Heart left ventricle (tissue), 13 donors: ENCODE measurements around the gene EVX1.

Experiments used
- POLR2A ChIP-seq, 2 donors: fragments of 450-650 bp; IDR thresholded peaks; one replicate each; pipeline ENCODE4 v1.6.1; 2017; ENCODE audit warnings: antibody characterized with exemption in 2 of 2, mild to moderate bottlenecking in 2 of 2, moderate library complexity in 2 of 2
- TF ChIP-seq, protein P1 (sequence below), 12 donors: fragments of 200-600 bp; sonication (generic) in 4 of 12; IDR thresholded peaks; one replicate each; pipeline versions ENCODE4 v1.5.0 to v1.8.0; 2018 to 2022; ENCODE audit warnings: antibody characterized with exemption in 12 of 12, mild to moderate bottlenecking in 5 of 12
- donor health status: ischemic (EF 13 %, LVEDD 7.1; RV severe dilation, severe dysfunction).
- donor health status: DM: no; HTN: yes; CAD: no.
- donor health status: DM: no; HTN: no; CAD: no.
- donor health status: ischemic (EF 25% LVEDD 6.9; RV normal size, moderate dysfunction).
- donor health status: ischemic (EF 25% LVEDD 5.7; RV mildly dilated, moderate dysfunction).
- donor health status: ischemic (EF 35%, LVEDD 5.7; RV mildly dilated, moderate dysfunction).
- donor health status: nonischemic (EF 11% LVEDD 7.7; RV severe dilation, severe dysfunction).
- donor health status: DM: yes; HTN: yes; CAD: no.
- donor health status: PGD.
- donor health status: ischemic (EF 29% LVEDD 5.4; RV normal size, mild dysfunction).
- donor health status: nonischemic (EF 23%, LVEDD 6.1; RV moderate dilation, normal function).

DNA sequence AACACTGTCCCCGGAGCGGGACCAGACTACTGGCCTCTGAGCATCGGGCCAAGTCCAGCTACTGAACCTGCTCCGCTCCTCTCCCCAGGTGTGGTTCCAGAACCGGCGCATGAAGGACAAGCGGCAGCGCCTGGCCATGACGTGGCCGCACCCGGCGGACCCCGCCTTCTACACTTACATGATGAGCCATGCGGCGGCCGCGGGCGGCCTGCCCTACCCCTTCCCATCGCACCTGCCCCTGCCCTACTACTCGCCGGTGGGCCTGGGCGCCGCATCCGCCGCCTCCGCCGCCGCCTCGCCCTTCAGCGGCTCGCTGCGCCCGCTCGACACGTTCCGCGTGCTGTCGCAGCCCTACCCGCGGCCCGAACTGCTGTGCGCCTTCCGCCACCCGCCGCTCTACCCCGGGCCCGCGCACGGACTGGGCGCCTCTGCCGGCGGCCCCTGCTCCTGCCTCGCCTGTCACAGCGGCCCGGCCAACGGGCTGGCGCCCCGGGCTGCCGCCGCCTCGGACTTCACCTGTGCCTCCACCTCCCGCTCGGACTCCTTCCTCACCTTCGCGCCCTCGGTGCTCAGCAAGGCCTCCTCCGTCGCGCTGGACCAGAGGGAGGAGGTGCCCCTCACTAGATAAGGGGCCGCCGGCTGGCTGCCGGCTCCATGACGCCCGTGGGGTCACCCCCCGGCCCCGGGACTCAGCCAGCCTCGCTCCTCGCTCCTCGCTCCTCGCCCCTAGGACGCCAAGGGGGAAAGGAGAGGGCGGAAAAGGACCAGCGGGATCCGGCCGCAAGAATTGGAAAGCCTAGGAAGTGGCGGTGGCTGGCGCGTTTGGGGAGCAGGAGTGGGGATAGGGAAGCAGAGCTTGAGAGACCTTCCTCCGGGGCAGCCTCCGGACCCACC is 3.4 kb downstream of the EVX1 start:
- TF ChIP-seq, protein P1, sequence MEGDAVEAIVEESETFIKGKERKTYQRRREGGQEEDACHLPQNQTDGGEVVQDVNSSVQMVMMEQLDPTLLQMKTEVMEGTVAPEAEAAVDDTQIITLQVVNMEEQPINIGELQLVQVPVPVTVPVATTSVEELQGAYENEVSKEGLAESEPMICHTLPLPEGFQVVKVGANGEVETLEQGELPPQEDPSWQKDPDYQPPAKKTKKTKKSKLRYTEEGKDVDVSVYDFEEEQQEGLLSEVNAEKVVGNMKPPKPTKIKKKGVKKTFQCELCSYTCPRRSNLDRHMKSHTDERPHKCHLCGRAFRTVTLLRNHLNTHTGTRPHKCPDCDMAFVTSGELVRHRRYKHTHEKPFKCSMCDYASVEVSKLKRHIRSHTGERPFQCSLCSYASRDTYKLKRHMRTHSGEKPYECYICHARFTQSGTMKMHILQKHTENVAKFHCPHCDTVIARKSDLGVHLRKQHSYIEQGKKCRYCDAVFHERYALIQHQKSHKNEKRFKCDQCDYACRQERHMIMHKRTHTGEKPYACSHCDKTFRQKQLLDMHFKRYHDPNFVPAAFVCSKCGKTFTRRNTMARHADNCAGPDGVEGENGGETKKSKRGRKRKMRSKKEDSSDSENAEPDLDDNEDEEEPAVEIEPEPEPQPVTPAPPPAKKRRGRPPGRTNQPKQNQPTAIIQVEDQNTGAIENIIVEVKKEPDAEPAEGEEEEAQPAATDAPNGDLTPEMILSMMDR (IDR thresholded peaks at IDR 0.05): no peak
- TF ChIP-seq POLR2A (IDR thresholded peaks at IDR 0.05): no peak
